Parathyroid adenoma (tissue), 2 donors: ENCODE results near the gene ANKRD22.

ENCODE experiments used
- H2AFZ ChIP-seq: fragments of 300-600 bp; sonication (generic); one replicate; pipeline ENCODE4 v1.7.0; 2017; ENCODE audit warnings: antibody characterized with exemption, mild to moderate bottlenecking
- H3K27ac ChIP-seq: fragments of 300-600 bp; sonication (generic); one replicate; pipeline ENCODE4 v1.7.0; 2017
- H3K27me3 ChIP-seq: fragments of 300-600 bp; sonication (generic); one replicate; pipeline ENCODE4 v1.7.0; 2017; ENCODE audit warnings: low read length; ENCODE audit not compliant: control insufficient read depth, insufficient read depth
- H3K36me3 ChIP-seq: fragments of 300-600 bp; sonication (generic); one replicate; pipeline ENCODE4 v1.7.0; 2017; ENCODE audit warnings: low read length; ENCODE audit not compliant: control insufficient read depth, insufficient read depth
- H3K4me1 ChIP-seq: fragments of 300-600 bp; sonication (generic); one replicate; pipeline ENCODE4 v1.7.0; 2017; ENCODE audit warnings: control low read depth
- H3K4me2 ChIP-seq: fragments of 300-600 bp; sonication (generic); one replicate; pipeline ENCODE4 v1.7.0; 2017; ENCODE audit warnings: low read length
- H3K4me3 ChIP-seq: fragments of 300-600 bp; sonication (generic); one replicate; pipeline ENCODE4 v1.7.0; 2017; ENCODE audit warnings: low read depth, low read length
- H3K79me2 ChIP-seq: fragments of 300-600 bp; sonication (generic); one replicate; pipeline ENCODE4 v1.7.0; 2017; ENCODE audit warnings: control low read depth
- H3K9ac ChIP-seq: fragments of 300-600 bp; sonication (generic); one replicate; pipeline ENCODE4 v1.7.0; 2017; ENCODE audit warnings: mild to moderate bottlenecking
- H3K9me3 ChIP-seq: fragments of 300-600 bp; sonication (generic); one replicate; pipeline ENCODE4 v1.7.0; 2017; ENCODE audit warnings: low read length; ENCODE audit not compliant: control insufficient read depth
- TF ChIP-seq, protein P1 (sequence below): fragments of 300-600 bp; sonication (generic); IDR thresholded peaks from one replicate; pipeline ENCODE4 v1.7.0; 2017; ENCODE audit warnings: antibody characterized with exemption, mild to moderate bottlenecking
- donor health status: primary hyperparathyroidism.

Gene ANKRD22

DNA sequence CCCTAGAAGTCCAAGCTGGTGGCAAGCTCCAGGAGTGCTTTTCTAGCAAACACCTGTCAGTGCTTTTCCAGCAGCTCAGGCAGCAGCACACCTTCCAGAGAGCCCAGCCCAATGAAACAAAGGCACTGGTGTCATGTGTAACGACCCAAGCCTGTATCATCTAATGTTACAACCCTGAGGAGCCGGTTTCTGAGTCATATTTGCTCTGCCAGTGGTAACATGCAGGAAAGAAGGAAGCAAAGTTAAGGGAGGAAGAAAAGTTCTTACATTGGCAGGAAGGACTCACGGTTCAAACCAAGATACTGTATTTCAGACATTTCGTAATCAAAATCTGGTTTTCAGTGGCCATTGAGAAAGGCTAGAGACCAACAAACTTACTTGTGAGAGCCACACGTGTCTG lies at the start of gene ANKRD22:
Gene ANKRD22, minus strand, starts transcription at position 139 of the 400 bp plus-strand sequence. CDS start 237 bp downstream, outside the sequence.
- Histone ChIP-seq H3K27me3 (no peaks in the 10 kb centered on the region), H3K36me3 (no peaks in the 10 kb centered on the region), H3K79me2 (no peaks in the 10 kb centered on the region), H3K4me1 (no peaks in the 10 kb centered on the region), H3K4me2 (no peak within 1 kb of the TSS), H3K9ac (no peak within 1 kb of the TSS), H3K4me3 (no peak within 1 kb of the TSS), H3K9me3 (no peaks in the 10 kb centered on the region), H2AFZ (no peak within 1 kb of the TSS), H3K27ac (no peak within 1 kb of the TSS)
- TF ChIP-seq, protein P1, sequence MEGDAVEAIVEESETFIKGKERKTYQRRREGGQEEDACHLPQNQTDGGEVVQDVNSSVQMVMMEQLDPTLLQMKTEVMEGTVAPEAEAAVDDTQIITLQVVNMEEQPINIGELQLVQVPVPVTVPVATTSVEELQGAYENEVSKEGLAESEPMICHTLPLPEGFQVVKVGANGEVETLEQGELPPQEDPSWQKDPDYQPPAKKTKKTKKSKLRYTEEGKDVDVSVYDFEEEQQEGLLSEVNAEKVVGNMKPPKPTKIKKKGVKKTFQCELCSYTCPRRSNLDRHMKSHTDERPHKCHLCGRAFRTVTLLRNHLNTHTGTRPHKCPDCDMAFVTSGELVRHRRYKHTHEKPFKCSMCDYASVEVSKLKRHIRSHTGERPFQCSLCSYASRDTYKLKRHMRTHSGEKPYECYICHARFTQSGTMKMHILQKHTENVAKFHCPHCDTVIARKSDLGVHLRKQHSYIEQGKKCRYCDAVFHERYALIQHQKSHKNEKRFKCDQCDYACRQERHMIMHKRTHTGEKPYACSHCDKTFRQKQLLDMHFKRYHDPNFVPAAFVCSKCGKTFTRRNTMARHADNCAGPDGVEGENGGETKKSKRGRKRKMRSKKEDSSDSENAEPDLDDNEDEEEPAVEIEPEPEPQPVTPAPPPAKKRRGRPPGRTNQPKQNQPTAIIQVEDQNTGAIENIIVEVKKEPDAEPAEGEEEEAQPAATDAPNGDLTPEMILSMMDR = no peak

- Histone ChIP-seq H3K36me3 (no peaks in the 10 kb centered on the region), H3K9ac (no peak overlapping the region), H3K4me3 (no peak overlapping the region), H3K27ac (no peak overlapping the region), H2AFZ (no peak overlapping the region), H3K4me2 (no peak overlapping the region), H3K4me1 (peaks cover 13% of the 10 kb centered on the region), H3K9me3 (no peaks in the 10 kb centered on the region), H3K79me2 (no peaks in the 10 kb centered on the region), H3K27me3 (no peaks in the 10 kb centered on the region)
- TF ChIP-seq, protein P1 = no peak
Measured at GRCh38 chr10:88899886-88900285, 48.2 kb upstream of the ANKRD22 start.

- Histone ChIP-seq H3K9ac (no peak overlapping the region), H3K27ac (no peak overlapping the region), H3K4me2 (no peak overlapping the region), H2AFZ (no peak overlapping the region), H3K79me2 (no peaks in the 10 kb centered on the region), H3K4me3 (no peak overlapping the region), H3K4me1 (peaks cover 13% of the 10 kb centered on the region), H3K36me3 (no peaks in the 10 kb centered on the region), H3K27me3 (no peaks in the 10 kb centered on the region), H3K9me3 (no peaks in the 10 kb centered on the region)
- TF ChIP-seq, protein P1 = no peak
Measured at GRCh38 chr10:88898727-88899126, 47.1 kb upstream of the ANKRD22 start.

DNA sequence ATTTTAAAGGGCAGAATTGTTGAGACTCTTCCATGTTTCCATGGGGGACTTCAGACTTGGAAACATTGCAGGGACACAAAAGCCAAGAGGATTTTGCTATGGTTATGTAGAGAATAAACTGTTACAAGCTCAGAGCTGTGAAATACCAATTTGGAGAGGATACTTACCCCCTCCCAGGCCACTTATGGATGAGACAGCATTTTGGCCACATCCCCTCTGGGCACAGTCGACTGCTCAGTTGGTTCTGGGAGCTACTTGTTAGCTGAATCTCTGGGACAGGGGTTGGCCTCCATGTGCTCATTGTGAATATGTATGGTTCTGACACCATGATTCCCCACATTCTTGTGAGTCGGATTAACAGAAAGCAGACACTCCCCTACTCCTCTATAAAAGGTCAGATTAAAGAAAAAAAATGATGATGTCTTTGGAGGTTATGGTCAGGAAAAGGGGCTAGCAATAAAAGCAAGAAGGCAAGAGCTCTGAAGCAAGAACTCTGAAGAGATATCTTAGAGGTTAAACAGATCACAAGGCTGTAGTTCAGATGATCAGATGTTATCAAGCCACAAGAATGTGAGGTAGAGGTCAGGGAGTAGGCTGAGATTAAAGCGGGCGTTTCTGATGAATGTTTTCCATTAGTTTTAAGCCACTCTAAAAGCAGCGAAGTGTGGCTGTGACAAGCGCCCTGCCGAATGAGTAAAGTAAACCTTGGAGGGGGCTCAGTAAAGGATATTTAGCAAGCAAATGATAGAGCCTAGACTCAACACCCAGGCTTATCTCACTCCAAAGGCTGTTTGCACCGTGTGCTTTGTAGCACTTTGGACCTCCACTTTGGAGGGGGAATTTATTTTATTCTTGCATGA lies 45.6 kb upstream of the ANKRD22 start:
- Histone ChIP-seq H3K27ac (peak overlapping the region; percentile 29), H3K4me3 (no peak overlapping the region), H3K36me3 (no peaks in the 10 kb centered on the region), H3K9ac (no peak overlapping the region), H2AFZ (peak overlapping the region; percentile 39), H3K4me2 (peak overlapping the region; percentile 15), H3K27me3 (no peaks in the 10 kb centered on the region), H3K9me3 (no peaks in the 10 kb centered on the region), H3K4me1 (peaks cover 13% of the 10 kb centered on the region), H3K79me2 (no peaks in the 10 kb centered on the region)
- TF ChIP-seq, protein P1 = no peak
